G401 (cell line): ENCODE measurements around the gene KCNH4. TPM values are rescaled to one million over a fixed set of nuclear protein-coding genes. Genes with fewer than 3 reads are reported as not detected.
"Not testable (repeated sequence)": the region's sequence is repeated elsewhere in the genome, so short reads cannot be mapped to it uniquely, and the experiment has no call there.

ENCODE experiments used
- DNase-seq: peaks from one replicate; pipeline ENCODE4 v3.0.0-alpha.2; 2015; ENCODE audit warnings: low spot score
- in situ Hi-C: cut with HindIII; loops from 2 replicates; pipeline ENCODE4 v1.10.0; 2016; ENCODE audit warnings: low sequenced_read_pairs, mixed read lengths
- total RNA-seq: library from RNA; depleted of rRNA; stranded (reverse); fragments of >200 nt; shearing (Covaris generic); gene quantifications from 2 replicates; pipeline ENCODE4 v1.2.3, GENCODE V29; 2014

KCNH4 gene
- total RNA-seq, 1 experiment from 2014 or later: not detected

DNA sequence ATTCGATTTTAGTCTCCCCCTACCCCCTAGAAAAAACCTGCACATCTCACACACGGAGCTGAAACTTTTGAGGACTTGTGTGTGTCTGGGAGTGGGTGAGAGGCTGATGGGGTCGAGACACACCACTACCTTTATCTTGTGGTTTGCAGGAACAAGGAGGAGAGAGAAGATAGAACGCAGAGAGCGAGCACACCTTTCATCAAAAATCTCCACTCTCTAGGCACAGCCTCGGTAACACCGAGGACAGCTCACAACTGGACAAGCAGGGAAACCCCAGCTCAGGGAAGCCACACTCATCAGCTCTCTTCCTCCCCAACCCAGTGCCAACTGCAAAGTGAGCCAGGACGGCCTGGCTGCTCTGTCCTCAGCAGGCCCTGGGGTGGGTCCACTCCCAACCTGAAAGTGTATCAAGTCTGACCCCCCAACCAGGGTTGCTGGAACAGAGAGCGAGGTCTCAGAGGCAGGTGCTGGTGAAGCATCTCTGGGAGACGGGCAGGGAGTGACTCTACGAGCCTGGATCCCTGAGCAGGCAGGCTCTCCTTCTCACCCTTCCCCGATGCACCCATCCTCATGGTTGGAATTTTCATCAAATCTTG, 18.6 kb upstream of the KCNH4 start:
- in situ Hi-C loops: loop anchor here (25.0 kb wide), 1 partner anchor 113 kb away; no protein-coding TSS in a partner anchor
- DNase-seq: no peak

GRCh38 chr17:42198897-42199296, 18.0 kb upstream of the KCNH4 start:
- DNase-seq: no peak
- in situ Hi-C loops: no loop called here

GRCh38 chr17:42197564-42198156, 16.7 kb upstream of the KCNH4 start:
- in situ Hi-C loops: no loop called here
- DNase-seq: no peak

DNA sequence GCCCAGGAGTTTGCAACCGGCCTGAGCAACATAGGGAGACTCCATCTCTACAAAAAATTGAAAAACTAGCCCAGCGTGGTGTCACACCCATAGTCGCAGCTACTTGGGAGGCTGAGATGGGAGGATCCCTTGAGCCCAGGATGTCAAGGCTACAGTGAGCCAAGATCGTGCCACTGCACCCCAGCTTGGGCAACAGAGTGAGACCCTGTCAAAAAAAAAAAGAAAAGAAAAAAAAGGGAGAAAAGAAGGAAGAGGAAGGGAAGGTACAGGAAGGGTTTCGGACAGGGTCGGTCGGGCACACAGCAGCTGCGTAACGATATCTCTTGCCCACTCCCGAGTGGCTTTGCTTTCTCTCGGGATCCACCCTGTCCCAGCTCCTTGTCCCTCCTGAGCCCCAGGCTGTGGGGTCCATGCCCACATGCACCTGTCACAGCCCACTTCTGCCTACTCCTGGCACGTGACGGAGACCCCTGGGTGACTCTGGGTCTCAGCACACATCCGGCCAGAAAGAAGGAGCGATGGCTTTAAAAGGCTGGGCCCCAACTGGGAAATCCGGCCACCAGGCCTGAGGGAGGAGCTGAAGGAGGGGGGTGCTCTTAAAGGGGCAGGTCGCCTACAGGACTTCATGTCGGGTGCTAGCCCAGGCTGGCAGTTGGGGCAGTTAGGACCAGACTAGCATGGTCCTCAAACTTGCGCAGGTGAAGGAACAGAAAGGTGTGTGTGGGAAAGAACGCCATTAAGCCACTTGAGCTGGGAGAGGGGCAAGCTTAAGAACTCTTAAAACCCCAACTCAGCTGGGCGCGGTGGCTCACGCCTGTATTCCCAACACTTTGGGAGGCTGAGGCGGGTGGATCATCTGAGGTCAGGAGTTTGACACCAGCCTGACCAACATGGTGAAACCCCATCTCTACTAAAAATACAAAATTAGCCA, 13.3 kb upstream of the KCNH4 start, which contains the start of gene GHDC:
GHDC (minus strand) TSS at position 526 of the 931 bp plus-strand sequence. CDS start 913 bp downstream, outside the sequence.
- in situ Hi-C loops: no loop called here

DNA sequence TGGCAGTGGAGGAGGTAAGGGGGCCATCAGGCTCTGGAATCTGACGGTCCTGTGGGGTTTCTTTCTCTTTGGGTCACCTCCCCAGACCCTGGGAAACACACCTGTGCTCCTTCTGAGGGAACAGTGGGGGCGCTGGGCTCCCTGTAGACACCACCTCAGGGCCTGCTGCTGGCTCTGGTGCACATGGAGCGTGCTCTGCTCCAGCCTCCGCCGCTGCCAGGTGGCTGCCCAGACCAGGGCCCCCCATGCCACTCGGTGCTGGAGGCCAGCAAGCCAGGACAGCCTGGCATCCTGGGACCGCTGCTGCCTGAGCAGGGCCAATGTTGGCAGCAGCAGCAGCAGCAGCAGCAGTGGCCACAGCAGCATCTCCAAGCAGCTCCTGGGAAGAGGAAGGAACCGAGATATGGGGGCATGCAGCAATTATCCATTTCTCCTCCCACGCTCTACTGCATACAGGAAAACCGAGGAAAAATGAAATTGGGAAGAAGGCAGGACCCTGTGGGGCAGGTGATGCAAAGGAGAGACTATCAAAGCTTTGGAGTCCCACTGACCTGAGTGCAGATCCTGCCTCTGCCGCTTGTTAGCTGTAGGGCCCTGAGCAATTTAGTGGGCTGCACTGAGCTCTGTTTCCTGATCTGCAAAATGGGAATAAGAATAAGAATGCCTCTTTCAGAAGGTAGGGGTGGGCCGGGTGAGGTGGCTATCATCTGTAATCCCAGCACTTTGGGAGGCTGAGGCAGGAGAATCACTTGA, 12.4 kb upstream of the KCNH4 start:
- in situ Hi-C loops: no loop called here

More for the DNA sequence above, 13.3 kb upstream of the KCNH4 start, which contains the start of gene GHDC:
- peak; percentile 95 for DNase-seq

GRCh38 chr17:42192189-42193126, 11.5 kb upstream of the KCNH4 start:
- in situ Hi-C loops: no loop called here
- no peak for DNase-seq

More for the DNA sequence above, 12.4 kb upstream of the KCNH4 start:
- peak; percentile 24 for DNase-seq

DNA sequence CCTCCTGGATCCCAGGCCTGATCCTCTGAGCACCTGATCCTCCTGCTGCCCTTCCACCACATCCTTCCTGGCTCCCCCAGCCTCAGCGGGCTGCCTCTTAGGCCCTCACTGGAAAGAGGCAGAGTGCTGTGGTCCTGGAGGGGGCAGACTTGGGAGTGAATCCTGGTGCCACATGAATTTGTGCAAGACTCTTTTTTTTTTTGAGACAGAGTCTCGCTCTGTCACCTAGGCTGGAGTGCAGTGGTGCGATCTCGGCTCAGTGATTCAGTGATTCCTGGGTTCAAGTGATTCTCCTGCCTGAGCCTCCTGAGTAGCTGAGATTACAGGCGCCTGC, 10.3 kb upstream of the KCNH4 start:
- no peak for DNase-seq
- in situ Hi-C loops: no loop called here

GRCh38 chr17:42190491-42191274, 9.7 kb upstream of the KCNH4 start:
- in situ Hi-C loops: no loop called here
- DNase-seq: no peak

- DNase-seq: no peak
- in situ Hi-C loops: no loop called here
Measured at GRCh38 chr17:42189651-42189965, 8.7 kb upstream of the KCNH4 start.

GRCh38 chr17:42188749-42189650, 8.1 kb upstream of the KCNH4 start:
- in situ Hi-C loops: no loop called here
- peak; percentile 72 for DNase-seq

- in situ Hi-C loops: no loop called here
- DNase-seq: no peak
Measured at GRCh38 chr17:42187833-42188232, 6.9 kb upstream of the KCNH4 start.

DNA sequence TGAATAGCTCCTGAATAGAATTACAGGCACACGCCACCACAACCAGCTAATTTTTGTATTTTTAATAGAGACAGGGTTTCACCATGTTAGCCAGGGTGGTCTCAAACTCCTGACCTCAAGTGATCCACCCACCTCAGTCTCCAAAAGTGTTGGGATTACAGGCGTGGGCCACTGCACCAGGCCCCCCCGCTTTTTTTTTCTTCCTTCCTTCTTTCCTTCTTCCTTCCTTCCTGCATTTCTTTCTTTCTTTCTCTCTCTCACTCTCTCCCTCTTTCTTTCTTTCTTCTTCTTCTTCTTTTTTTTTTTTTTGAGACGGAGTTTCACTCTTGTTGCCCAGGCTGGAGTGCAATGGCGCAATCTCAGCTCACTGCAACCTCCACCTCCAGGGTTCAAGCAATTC, 5.2 kb upstream of the KCNH4 start:
- DNase-seq, in situ Hi-C loops: not testable (repeated sequence)

DNA sequence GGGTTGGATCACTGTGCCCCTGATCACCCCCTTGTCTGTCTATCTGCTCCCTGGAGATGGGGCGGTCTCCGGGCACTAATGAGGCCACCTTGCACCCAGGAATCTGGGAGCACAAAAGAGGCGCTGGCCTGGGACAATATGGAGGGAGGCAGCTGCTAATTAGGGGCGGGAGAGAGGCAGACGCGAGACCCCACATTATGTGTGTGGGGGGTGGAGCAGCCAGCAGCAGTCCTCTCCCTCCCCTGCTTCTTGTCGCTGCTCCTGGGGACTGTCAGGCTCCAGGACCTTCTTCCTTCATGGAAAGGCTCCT, 4.6 kb upstream of the KCNH4 start:
- in situ Hi-C loops: no loop called here
- no peak for DNase-seq

GRCh38 chr17:42184713-42185620, 4.0 kb upstream of the KCNH4 start, which contains the start of gene HCRT:
Gene HCRT, minus strand, starts transcription at chr17:42185452. Its CDS starts 87 bp downstream, at chr17:42185365.
- no peak for DNase-seq
- in situ Hi-C loops: no loop called here

GRCh38 chr17:42183741-42184711, 3.1 kb upstream of the KCNH4 start:
- in situ Hi-C loops: no loop called here
- peak; percentile 73 for DNase-seq
